Right kidney (tissue), 1 donor: Measurements from ENCODE around the gene SLC12A6.
A peak's percentile ranks its signal among the peaks of the same experiment; 100 is the strongest.

Source experiments
- DNase-seq: peaks from one replicate; pipeline ENCODE4 v3.0.0-alpha.2; 2016

SLC12A6 gene

GRCh38 chr15:34259566-34259965 lies 78.0 kb downstream of the SLC12A6 start:
- DNase-seq = no peak

GRCh38 chr15:34258151-34258550 lies 79.4 kb downstream of the SLC12A6 start:
- DNase-seq = no peak

GRCh38 chr15:34252545-34252944 lies 85.0 kb downstream of the SLC12A6 start:
- DNase-seq = no peak

- no peak for DNase-seq
Observed at GRCh38 chr15:34248190-34248589, 89.4 kb downstream of the SLC12A6 start.

GRCh38 chr15:34246276-34246976 lies 91.2 kb downstream of the SLC12A6 start:
- DNase-seq = no peak

- DNase-seq = no peak
Observed at GRCh38 chr15:34243226-34243625, 94.4 kb downstream of the SLC12A6 start.

GRCh38 chr15:34242331-34242710 lies 95.3 kb downstream of the SLC12A6 start:
- no peak for DNase-seq

- DNase-seq = no peak
Observed at GRCh38 chr15:34241376-34242330, 95.9 kb downstream of the SLC12A6 start.

GRCh38 chr15:34240537-34240936 lies 97.0 kb downstream of the SLC12A6 start:
- DNase-seq = no peak

GRCh38 chr15:34239151-34239808 lies 98.3 kb downstream of the SLC12A6 start:
- DNase-seq = no peak

GRCh38 chr15:34233614-34234013 lies 104.0 kb downstream of the SLC12A6 start:
- DNase-seq = no peak

GRCh38 chr15:34223904-34224596 lies 113.5 kb downstream of the SLC12A6 start:
- DNase-seq = peak; percentile 61

- no peak for DNase-seq
Observed at GRCh38 chr15:34217587-34218225, 119.9 kb downstream of the SLC12A6 start.

- no peak for DNase-seq
Observed at GRCh38 chr15:34216527-34217270, 120.9 kb downstream of the SLC12A6 start.

- DNase-seq = no peak
Observed at GRCh38 chr15:34214135-34214534, 123.4 kb downstream of the SLC12A6 start.

- no peak for DNase-seq
Observed at GRCh38 chr15:34213690-34214089, 123.9 kb downstream of the SLC12A6 start.

- DNase-seq = peak; percentile 98
Observed at GRCh38 chr15:34209421-34210282, 127.9 kb downstream of the SLC12A6 start, which contains the start of gene KATNBL1. Gene KATNBL1 (minus strand): TSS chr15:34210096. CDS start chr15:34163676, 46,420 bp downstream.

GRCh38 chr15:34206011-34206410 lies 131.6 kb downstream of the SLC12A6 start:
- no peak for DNase-seq

GRCh38 chr15:34203936-34204335 lies 133.6 kb downstream of the SLC12A6 start:
- no peak for DNase-seq

- DNase-seq = no peak
Observed at GRCh38 chr15:34203305-34203704, 134.3 kb downstream of the SLC12A6 start.
